ENCODE results near the gene DCAF11. TPM values are rescaled to one million over a fixed set of nuclear protein-coding genes. Genes with fewer than 3 reads are reported as not detected.
"Not testable (repeated sequence)": the region's sequence is repeated elsewhere in the genome, so short reads cannot be mapped to it uniquely, and the experiment has no call there.

Gene DCAF11
- polyA plus RNA-seq, 3 donors: 82.2 to 96.2 (median 92.8) TPM

- DNase-seq: peak; percentile 78
Observed at GRCh38 chr14:24093901-24094840, 20.4 kb upstream of the DCAF11 start, which contains the start of gene PCK2. PCK2 (plus strand) TSS chr14:24094311; CDS start chr14:24094406, 95 bp downstream.

- DNase-seq: no peak
Observed at GRCh38 chr14:24094841-24095270, 19.7 kb upstream of the DCAF11 start.

GRCh38 chr14:24095271-24096068, 19.1 kb upstream of the DCAF11 start:
- no peak for DNase-seq

- no peak for DNase-seq
Observed at GRCh38 chr14:24096545-24097181, 17.9 kb upstream of the DCAF11 start.

- no peak for DNase-seq
Observed at GRCh38 chr14:24098229-24098926, 16.2 kb upstream of the DCAF11 start.

- no peak for DNase-seq
Observed at GRCh38 chr14:24098927-24099813, 15.4 kb upstream of the DCAF11 start.

GRCh38 chr14:24100197-24100981, 14.2 kb upstream of the DCAF11 start:
- DNase-seq: no peak

- DNase-seq: no peak
Observed at GRCh38 chr14:24100982-24101494, 13.5 kb upstream of the DCAF11 start.

GRCh38 chr14:24102357-24103048, 12.1 kb upstream of the DCAF11 start:
- DNase-seq: no peak

GRCh38 chr14:24103451-24103850, 11.1 kb upstream of the DCAF11 start:
- DNase-seq: no peak

GRCh38 chr14:24105609-24106239, 8.9 kb upstream of the DCAF11 start:
- not testable (repeated sequence) for DNase-seq

GRCh38 chr14:24106672-24107271, 7.8 kb upstream of the DCAF11 start:
- no peak for DNase-seq

GRCh38 chr14:24108336-24108874, 6.2 kb upstream of the DCAF11 start:
- DNase-seq: no peak

- DNase-seq: no peak
Observed at GRCh38 chr14:24110060-24110459, 4.5 kb upstream of the DCAF11 start.

- no peak for DNase-seq
Observed at GRCh38 chr14:24110523-24110922, 4.1 kb upstream of the DCAF11 start.

- no peak for DNase-seq
Observed at GRCh38 chr14:24113379-24113800, 1.2 kb upstream of the DCAF11 start.

- peak; percentile 88 for DNase-seq
Observed at GRCh38 chr14:24113801-24114531, 611 bp upstream of the DCAF11 start.

All from renal pelvis (tissue), 4 donors.